ENCODE data around the gene PSMB10.

PSMB10 gene

GRCh38 chr16:67936124-67936879 lies at the start of gene PSMB10:
Gene PSMB10, minus strand, starts transcription at chr16:67936850. Its CDS starts 101 bp downstream, at chr16:67936749.
- no peak for TF ChIP-seq CTCF (IDR thresholded peaks at IDR 0.05)

GRCh38 chr16:67982011-67982696 lies 45.5 kb upstream of the PSMB10 start:
- no peak for TF ChIP-seq CTCF (IDR thresholded peaks at IDR 0.05)

- no peak for TF ChIP-seq CTCF (IDR thresholded peaks at IDR 0.05)
These were observed 43.5 kb upstream of the PSMB10 start, which contains the start of gene DPEP3 for GRCh38 chr16:67979955-67980678. Gene DPEP3, minus strand, starts transcription at chr16:67980499. Its CDS starts 119 bp downstream, at chr16:67980380.

- no peak for TF ChIP-seq CTCF (IDR thresholded peaks at IDR 0.05)
These were observed 41.0 kb upstream of the PSMB10 start for GRCh38 chr16:67977469-67978227.

- no peak for TF ChIP-seq CTCF (IDR thresholded peaks at IDR 0.05)
These were observed 40.4 kb upstream of the PSMB10 start for GRCh38 chr16:67977005-67977404.

- no peak for TF ChIP-seq CTCF (IDR thresholded peaks at IDR 0.05)
These were observed 39.6 kb upstream of the PSMB10 start for GRCh38 chr16:67976205-67976604.

Data from LNCAP (cell line).